Globus pallidus (tissue), 1 donor: Measurements from ENCODE around the gene CACNA1A.
A peak's percentile ranks its signal among the peaks of the same experiment; 100 is the strongest.

ENCODE experiments used
- DNase-seq: peaks from one replicate; pipeline ENCODE4 v3.0.0-alpha.2; 2015; ENCODE audit warnings: low spot score

Gene CACNA1A

DNA sequence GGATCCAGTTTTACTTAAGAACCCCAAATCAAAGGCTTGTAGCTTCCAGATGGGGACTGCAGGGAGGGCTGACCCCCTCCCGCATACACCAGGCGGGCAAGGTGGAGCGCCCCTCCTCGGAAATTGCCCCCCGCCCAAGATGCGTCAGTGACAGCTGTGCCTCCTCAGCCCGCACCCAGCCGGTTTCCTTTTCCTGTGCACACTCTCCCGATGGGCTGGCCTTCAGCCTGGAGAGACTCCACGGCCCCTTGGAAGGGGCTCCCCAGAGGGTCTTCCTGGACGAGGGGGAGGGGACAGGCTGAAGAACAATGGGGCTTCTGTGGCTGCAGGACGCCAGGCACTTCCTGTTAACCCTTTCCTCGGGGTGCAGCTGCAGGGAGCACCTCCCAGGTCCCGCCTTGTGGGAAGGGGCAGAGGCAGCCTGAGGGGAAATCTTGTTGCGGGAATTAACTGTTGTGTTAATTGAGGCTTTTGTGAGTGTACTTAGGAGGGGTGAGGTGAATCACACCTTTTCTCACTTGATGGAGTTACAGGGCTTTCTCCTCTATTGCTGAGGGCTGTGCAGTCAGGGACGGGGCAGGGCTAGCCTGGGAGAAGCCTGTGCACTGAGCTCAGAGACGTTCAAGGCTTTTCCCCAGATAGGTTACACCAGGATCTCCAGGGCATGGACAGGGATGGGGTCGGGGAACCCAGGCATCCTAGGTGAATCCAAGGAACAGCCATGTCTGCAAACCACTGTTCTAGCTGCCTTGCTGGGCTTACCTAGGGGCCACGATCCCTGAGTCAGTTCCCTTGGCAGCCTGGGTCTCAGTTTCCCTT, 341.7 kb downstream of the CACNA1A start:
- DNase-seq = peak; percentile 35

DNA sequence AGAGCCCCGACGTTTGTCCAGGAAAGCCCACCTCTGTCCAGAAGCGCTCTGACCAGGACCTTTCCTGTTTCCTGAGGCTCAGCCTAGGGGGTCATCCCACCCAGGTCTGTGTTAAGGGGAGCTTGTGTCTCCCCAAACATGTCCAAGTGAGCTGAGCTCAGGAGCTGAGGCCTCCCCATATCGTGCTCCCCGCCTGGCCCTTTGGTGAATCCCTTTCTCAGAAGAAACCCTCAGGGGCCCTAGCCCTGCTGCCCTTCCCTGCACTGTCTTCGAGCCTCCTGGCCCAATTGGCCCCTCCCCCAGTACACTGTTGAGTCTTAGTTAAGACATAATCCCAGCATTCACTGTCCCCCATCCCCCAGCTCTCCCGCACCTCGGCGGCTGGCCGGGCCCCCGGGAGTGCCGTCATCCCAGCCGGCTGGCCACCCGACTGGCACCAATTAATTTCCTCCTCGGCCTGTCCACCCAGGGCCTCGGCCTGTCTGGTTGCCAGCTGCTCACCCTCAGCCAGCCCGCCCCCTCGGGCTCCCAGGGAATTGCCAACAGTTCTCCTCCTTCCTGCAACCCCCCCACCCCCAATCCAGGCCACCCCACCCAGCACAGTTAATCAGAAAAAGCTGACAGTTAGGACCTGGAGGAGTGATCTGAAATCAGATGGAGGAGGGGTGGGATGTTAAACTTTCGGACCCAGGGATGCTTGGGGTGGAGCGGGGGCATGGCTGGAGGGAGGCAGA, 342.5 kb downstream of the CACNA1A start:
- DNase-seq = peak; percentile 51

DNA sequence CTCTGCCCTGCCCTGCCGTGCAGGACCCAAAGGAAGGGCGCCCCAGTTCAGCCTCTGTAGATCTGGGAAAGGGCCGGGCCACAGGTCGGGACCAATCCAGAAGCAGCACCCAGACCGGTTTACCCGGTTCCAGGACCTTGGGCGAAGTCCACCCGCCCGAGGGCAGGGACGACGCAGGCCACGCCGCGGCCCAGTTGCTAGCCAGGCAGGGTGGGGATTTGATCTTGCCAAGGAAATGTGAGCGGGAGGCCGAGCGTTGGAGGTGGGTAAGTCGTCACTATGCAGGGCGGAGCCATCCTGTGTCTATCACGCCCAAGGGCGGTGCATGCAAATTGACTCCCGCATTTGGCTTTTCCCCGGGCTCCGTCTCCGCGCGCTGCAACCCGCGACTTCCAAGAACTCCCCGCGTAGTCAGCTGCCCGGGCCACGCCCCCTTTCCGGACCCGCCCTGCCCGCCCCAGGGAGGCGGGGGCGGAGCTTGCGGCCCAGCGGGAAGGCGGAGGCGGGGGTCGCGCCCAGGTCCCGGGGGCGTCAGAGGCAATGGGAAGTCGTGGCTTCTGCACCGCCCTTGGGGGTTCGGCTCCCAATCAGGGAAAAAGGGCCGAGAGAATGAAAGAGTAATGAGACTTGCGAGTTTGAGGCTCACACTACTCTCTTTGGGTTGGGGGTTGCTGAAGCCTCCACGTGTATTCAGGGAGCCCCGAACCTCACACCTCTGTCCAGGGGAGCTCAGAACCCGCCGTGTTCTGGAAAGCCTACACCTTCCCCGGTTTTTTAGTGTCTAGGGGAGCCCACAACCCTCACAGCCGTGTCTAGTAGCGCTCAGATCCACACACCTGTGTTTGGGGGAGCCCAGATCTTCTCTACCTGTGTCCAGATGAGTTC, 343.3 kb downstream of the CACNA1A start:
- peak; percentile 89 for DNase-seq

- no peak for DNase-seq
These were observed 345.7 kb downstream of the CACNA1A start for GRCh38 chr19:13160557-13160956.

GRCh38 chr19:13159713-13160112, 346.6 kb downstream of the CACNA1A start:
- no peak for DNase-seq
